H1 (cell line): ENCODE data around the gene SH3D19. TPM values are rescaled to one million over a fixed set of nuclear protein-coding genes. Genes with fewer than 3 reads are reported as not detected.
"Not testable (repeated sequence)": the region's sequence is repeated elsewhere in the genome, so short reads cannot be mapped to it uniquely, and the experiment has no call there.

ENCODE experiments used
- CTCF ChIA-PET: fragments of 300-600 bp; sonication (Branson Sonifier 250); formaldehyde crosslinking; loops from one replicate; lab custom pipeline; 2021; ENCODE audit not compliant: partially characterized antibody; lab: Charles Lee
- POLR2A ChIA-PET: fragments of 300-600 bp; sonication (Branson Sonifier 250); formaldehyde crosslinking; loops from one replicate; lab custom pipeline; 2021; ENCODE audit warnings: inconsistent platforms; ENCODE audit not compliant: partially characterized antibody; lab: Charles Lee
- DNase-seq, 2 experiments: peaks; one replicate each; pipeline versions ENCODE4 v3.0.0 to v3.0.0-alpha.2; 2010 to 2022; ENCODE audit warnings: low spot score in 2 of 2, low read depth in 1 of 2, mixed read lengths in 1 of 2
- FAIRE-seq: peaks from 2 replicates; lab custom pipeline; 2011; peaks lifted over from hg19 to GRCh38; lab: Jason Lieb, UNC
- H2AFZ ChIP-seq: 2 replicates; pipeline ENCODE4 v1.8.1; 2012; ENCODE audit warnings: low read length, inconsistent platforms
- H2AK5ac ChIP-seq: 2 replicates; pipeline ENCODE4 v1.6.1; 2013; ENCODE audit warnings: low read depth, low read length
- H2BK120ac ChIP-seq: replicated peaks from 2 replicates; pipeline ENCODE3; 2013; ENCODE audit warnings: low read depth, low read length, inconsistent platforms
- H2BK12ac ChIP-seq: 2 replicates; pipeline ENCODE4 v1.6.1; 2013; ENCODE audit warnings: low read depth, low read length
- H2BK15ac ChIP-seq: 2 replicates; pipeline ENCODE4 v1.6.1; 2013; ENCODE audit warnings: low read length
- H2BK20ac ChIP-seq: 2 replicates; pipeline ENCODE4 v1.6.1; 2013; ENCODE audit warnings: low read length
- H2BK5ac ChIP-seq: 2 replicates; pipeline ENCODE4 v1.6.1; 2013; ENCODE audit warnings: low read depth, low read length
- H3K14ac ChIP-seq: 2 replicates; pipeline ENCODE4 v1.6.1; 2013; ENCODE audit warnings: inconsistent platforms; ENCODE audit not compliant: insufficient read length
- H3K18ac ChIP-seq: 2 replicates; pipeline ENCODE4 v1.6.1; 2013; ENCODE audit warnings: low read length; ENCODE audit errors: extremely low read depth
- H3K23ac ChIP-seq: 2 replicates; pipeline ENCODE4 v1.6.1; 2013; ENCODE audit warnings: inconsistent platforms; ENCODE audit not compliant: insufficient read length
- H3K23me2 ChIP-seq: 2 replicates; pipeline ENCODE4 v1.6.1; 2013; ENCODE audit warnings: low read depth, low read length
- H3K27ac ChIP-seq: 2 replicates; pipeline ENCODE4 v1.6.1; 2011; ENCODE audit warnings: low read depth, low read length, inconsistent platforms
- H3K27me3 ChIP-seq, 4 experiments: replicated peaks in 1 of 4; 1 replicate in 1 of 4; 2 replicates in 3 of 4; pipeline versions ENCODE4 v1.6.1 to v1.8.1; 2011 to 2013; ENCODE audit warnings: low read length in 3 of 4, mild to moderate bottlenecking in 3 of 4, inconsistent platforms in 2 of 4, mixed read lengths in 2 of 4, moderate library complexity in 1 of 4; ENCODE audit not compliant: control insufficient read depth in 3 of 4, insufficient read depth in 3 of 4; ENCODE audit errors: extremely low read depth in 1 of 4
- H3K36me3 ChIP-seq, 4 experiments: 2 replicates each; pipeline versions ENCODE4 v1.6.1 to v1.8.1; 2011 to 2013; ENCODE audit warnings: mild to moderate bottlenecking in 4 of 4, low read length in 3 of 4, moderate library complexity in 2 of 4, control low read depth in 1 of 4, inconsistent platforms in 1 of 4; ENCODE audit not compliant: insufficient read depth in 4 of 4, control insufficient read depth in 2 of 4
- H3K4ac ChIP-seq: replicated peaks from 2 replicates; pipeline ENCODE3; 2013; ENCODE audit warnings: low read length, low read depth, mixed read lengths, inconsistent platforms; ENCODE audit not compliant: insufficient read length
- H3K4me1 ChIP-seq, 4 experiments: replicated peaks in 1 of 4; 1 replicate in 1 of 4; 2 replicates in 3 of 4; pipeline versions ENCODE4 v1.6.1 to v1.8.1; 2011 to 2013; ENCODE audit warnings: low read length in 3 of 4, inconsistent platforms in 2 of 4, mixed read lengths in 1 of 4; ENCODE audit not compliant: insufficient read depth in 4 of 4, control insufficient read depth in 3 of 4
- H3K4me2 ChIP-seq, 2 experiments: 2 replicates each; pipeline versions ENCODE4 v1.6.1 to v1.8.1; 2011 to 2013; ENCODE audit warnings: low read depth in 2 of 2, low read length in 2 of 2, control low read depth in 1 of 2, inconsistent platforms in 1 of 2, mild to moderate bottlenecking in 1 of 2; ENCODE audit not compliant: insufficient read depth in 1 of 2
- H3K4me3 ChIP-seq, 4 experiments: fragments of 200-600, 300-600 bp in 1 of 4; sonication (generic), shearing (Covaris generic), sonication (Bioruptor Twin) in 1 of 4; 2 replicates each; pipeline versions ENCODE4 v1.5.1 to v1.8.1; 2011 to 2016; ENCODE audit warnings: low read length in 4 of 4, low read depth in 3 of 4, control low read depth in 2 of 4, inconsistent platforms in 2 of 4, mild to moderate bottlenecking in 2 of 4, mixed read lengths in 1 of 4, moderate library complexity in 1 of 4; ENCODE audit not compliant: insufficient read depth in 2 of 4; ENCODE audit errors: extremely low read depth in 1 of 4
- H3K56ac ChIP-seq: replicated peaks from 2 replicates; pipeline ENCODE3; 2013; ENCODE audit warnings: low read depth, mild to moderate bottlenecking, mixed read lengths, low read length, inconsistent platforms; ENCODE audit not compliant: insufficient read length
- H3K79me1 ChIP-seq: 2 replicates; pipeline ENCODE4 v1.6.1; 2013; ENCODE audit warnings: low read depth, low read length, control low read depth
- H3K79me2 ChIP-seq, 2 experiments: 2 replicates each; pipeline versions ENCODE4 v1.6.1 to v1.8.1; 2012 to 2013; ENCODE audit warnings: low read length in 2 of 2, mild to moderate bottlenecking in 2 of 2, inconsistent platforms in 1 of 2; ENCODE audit not compliant: insufficient read depth in 2 of 2, control insufficient read depth in 1 of 2
- H3K9ac ChIP-seq, 4 experiments: replicated peaks in 1 of 4; 1 replicate in 1 of 4; 2 replicates in 3 of 4; pipeline versions ENCODE4 v1.6.1 to v1.8.1; 2011 to 2013; ENCODE audit warnings: low read depth in 3 of 4, low read length in 3 of 4, control low read depth in 2 of 4, mild to moderate bottlenecking in 2 of 4, moderate library complexity in 2 of 4, inconsistent platforms in 1 of 4; ENCODE audit errors: extremely low read depth in 1 of 4
- H3K9me3 ChIP-seq, 2 experiments: 2 replicates each; pipeline versions ENCODE4 v1.6.1 to v1.8.1; 2012 to 2013; ENCODE audit warnings: mild to moderate bottlenecking in 2 of 2, moderate library complexity in 2 of 2, control low read depth in 1 of 2, inconsistent platforms in 1 of 2, low read depth in 1 of 2, low read length in 1 of 2, mixed read lengths in 1 of 2; ENCODE audit not compliant: insufficient read depth in 2 of 2
- H4K20me1 ChIP-seq, 2 experiments: replicated peaks in 1 of 2; 2 replicates each; pipeline versions ENCODE3 to v1.8.1; 2011 to 2013; ENCODE audit warnings: inconsistent platforms in 2 of 2, low read length in 2 of 2, mild to moderate bottlenecking in 1 of 2; ENCODE audit not compliant: insufficient read depth in 2 of 2, control insufficient read depth in 1 of 2
- H4K5ac ChIP-seq: 2 replicates; pipeline ENCODE4 v1.6.1; 2013; ENCODE audit warnings: low read length, low read depth, mixed read lengths, inconsistent platforms; ENCODE audit not compliant: insufficient read length
- H4K8ac ChIP-seq: 2 replicates; pipeline ENCODE4 v1.8.0; 2013; ENCODE audit warnings: mild to moderate bottlenecking, moderate library complexity, low read length, inconsistent platforms; ENCODE audit not compliant: insufficient read depth; ENCODE audit errors: extremely low read depth
- H4K91ac ChIP-seq: replicated peaks from 2 replicates; pipeline ENCODE3; 2013; ENCODE audit warnings: low read length, mixed read lengths, inconsistent platforms; ENCODE audit not compliant: insufficient read length
- WGBS, 2 experiments: shearing (Covaris generic) in 1 of 2; methylation state at CpG; one replicate each; pipeline versions ENCODE4 v1.1.6 to v1.1.7; 2013 to 2015; ENCODE audit warnings: low lambda C conversion rate in 2 of 2, mixed read lengths in 2 of 2, inconsistent platforms in 1 of 2, low coverage in 1 of 2, missing lambda C conversion rate in 1 of 2; ENCODE audit not compliant: insufficient replicate concordance in 2 of 2, insufficient coverage in 1 of 2, insufficient read length in 1 of 2; ENCODE audit errors: extremely low coverage in 1 of 2, missing lambda C conversion rate in 1 of 2; 5-methylcytosine and 5-hydroxymethylcytosine counted together
- polyA plus RNA-seq, 7 experiments: library from polyadenylated mRNA; depleted of rRNA in 3 of 7; stranded (reverse) in 5 of 7; unstranded in 2 of 7; fragments of >200 nt in 5 of 7; fragments of 200-250 nt in 2 of 7; gene quantifications; 1 replicate in 5 of 7; 2 replicates in 1 of 7; 4 replicates in 1 of 7; pipeline versions ENCODE4 v1.2.1 to v1.2.3, GENCODE V29; 2011 to 2013; ENCODE audit warnings: missing spikeins in 2 of 7, mixed read lengths in 2 of 7
- total RNA-seq: library from RNA; stranded (reverse); fragmentation: NEBNext Ultra II Directional; extraction: Animal tissue kit (Norgen Biotek cat#: 25700); gene quantifications from 2 replicates; pipeline ENCODE4 v1.2.1, GENCODE V29; 2021

The SH3D19 gene
- total and polyA plus RNA-seq, 2 of the 8 experiments (the other 6 are each of a cell fraction or from before 2014, with no cell fraction given): 11.7 to 51.3 TPM

DNA sequence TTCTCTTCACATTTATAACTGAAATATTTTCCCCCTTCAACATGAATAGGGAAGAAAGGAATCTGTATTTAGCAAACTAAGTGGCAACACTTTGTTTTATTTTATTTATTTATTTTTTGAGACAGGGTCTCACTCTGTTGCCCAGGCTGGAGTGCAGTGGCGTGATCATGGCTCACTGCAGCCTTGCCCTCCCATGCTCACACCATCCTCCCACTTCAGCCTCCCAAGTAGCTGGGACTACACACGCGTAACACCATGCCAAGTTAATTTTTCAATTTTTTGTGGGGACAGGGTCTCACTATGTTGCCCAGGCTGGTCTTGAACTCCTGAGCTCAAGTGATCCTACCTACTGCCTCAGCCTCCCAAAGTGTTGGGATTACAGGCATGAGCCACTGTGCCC is 189.4 kb downstream of the SH3D19 start:
- WGBS, 2 experiments: 89% methylated on average over 3 of the region's 3 CpGs; no CpG with 5 or more reads in 1 of the 2 experiments
- H4K20me1 ChIP-seq, H2AK5ac ChIP-seq, H4K8ac ChIP-seq, H3K27me3 ChIP-seq, H3K23me2 ChIP-seq, H3K56ac ChIP-seq, H3K79me2 ChIP-seq, H3K9me3 ChIP-seq, H2BK12ac ChIP-seq, FAIRE-seq, H3K9ac ChIP-seq, H3K4me1 ChIP-seq, H2BK15ac ChIP-seq, H2BK120ac ChIP-seq, H4K91ac ChIP-seq, H2BK5ac ChIP-seq, H3K18ac ChIP-seq, DNase-seq, H2AFZ ChIP-seq, H3K27ac ChIP-seq, H3K79me1 ChIP-seq, H3K4me2 ChIP-seq, POLR2A ChIA-PET, H3K4me3 ChIP-seq, H4K5ac ChIP-seq, H3K4ac ChIP-seq, H3K23ac ChIP-seq, H2BK20ac ChIP-seq, H3K14ac ChIP-seq: not testable (repeated sequence)
- peaks cover 0 to 14% (median 4%) of the 10 kb centered on the region in 4 experiments; a peak in 4 of 8 replicates for H3K36me3 ChIP-seq
- CTCF ChIA-PET: interaction anchor here (2.1 kb wide), 1 partner anchor 19 kb away, joined by 8 read pairs; no protein-coding TSS in a partner anchor
